Measurements from ENCODE around the gene PLA2G4C. TPM values are rescaled to one million over a fixed set of nuclear protein-coding genes. Genes with fewer than 3 reads are reported as not detected.
A peak's percentile ranks its signal among the peaks of the same experiment; 100 is the strongest.

PLA2G4C gene
- total RNA-seq, 4 donors from 2014 or later, result 4.6 to 21.0 (median 12.4) TPM

GRCh38 chr19:48103922-48104321 lies 6.7 kb downstream of the PLA2G4C start:
- Histone ChIP-seq H3K4me1 (peaks cover 0 to 11% (median 3%) of the 10 kb centered on the region in 4 donors), H3K4me3 (no peak overlapping the region), H3K36me3 (peaks cover 0 to 40% (median 0%) of the 10 kb centered on the region in 3 donors), H3K27ac (no peak overlapping the region), H3K9me3 (no peaks in the 10 kb centered on the region), H3K27me3 (no peaks in the 10 kb centered on the region)
- no peak for DNase-seq (ENCODE audit: low spot score in 2 of 2)
- TF ChIP-seq POLR2A (IDR thresholded peaks at IDR 0.05), result no peak
- TF ChIP-seq EP300 (IDR thresholded peaks at IDR 0.05), result no peak
- TF ChIP-seq, protein P1, sequence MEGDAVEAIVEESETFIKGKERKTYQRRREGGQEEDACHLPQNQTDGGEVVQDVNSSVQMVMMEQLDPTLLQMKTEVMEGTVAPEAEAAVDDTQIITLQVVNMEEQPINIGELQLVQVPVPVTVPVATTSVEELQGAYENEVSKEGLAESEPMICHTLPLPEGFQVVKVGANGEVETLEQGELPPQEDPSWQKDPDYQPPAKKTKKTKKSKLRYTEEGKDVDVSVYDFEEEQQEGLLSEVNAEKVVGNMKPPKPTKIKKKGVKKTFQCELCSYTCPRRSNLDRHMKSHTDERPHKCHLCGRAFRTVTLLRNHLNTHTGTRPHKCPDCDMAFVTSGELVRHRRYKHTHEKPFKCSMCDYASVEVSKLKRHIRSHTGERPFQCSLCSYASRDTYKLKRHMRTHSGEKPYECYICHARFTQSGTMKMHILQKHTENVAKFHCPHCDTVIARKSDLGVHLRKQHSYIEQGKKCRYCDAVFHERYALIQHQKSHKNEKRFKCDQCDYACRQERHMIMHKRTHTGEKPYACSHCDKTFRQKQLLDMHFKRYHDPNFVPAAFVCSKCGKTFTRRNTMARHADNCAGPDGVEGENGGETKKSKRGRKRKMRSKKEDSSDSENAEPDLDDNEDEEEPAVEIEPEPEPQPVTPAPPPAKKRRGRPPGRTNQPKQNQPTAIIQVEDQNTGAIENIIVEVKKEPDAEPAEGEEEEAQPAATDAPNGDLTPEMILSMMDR (IDR thresholded peaks at IDR 0.05), result no peak
- 97 to 99% methylated on average over 5 of the region's 5 CpGs for WGBS, 2 donors

- peaks cover 0 to 11% (median 3%) of the 10 kb centered on the region in 4 donors for H3K4me1 ChIP-seq
- no peak for DNase-seq (ENCODE audit: low spot score in 2 of 2)
- H3K4me3 ChIP-seq, result no peak overlapping the region
- H3K36me3 ChIP-seq, result peaks cover 0 to 43% (median 0%) of the 10 kb centered on the region in 3 donors
- no peak overlapping the region for H3K27ac ChIP-seq
- H3K9me3 ChIP-seq, result no peaks in the 10 kb centered on the region
- WGBS, 2 donors, result 60 to 64% methylated on average over 12 to 13 of the region's 13 CpGs
- TF ChIP-seq EP300 (IDR thresholded peaks at IDR 0.05) (no peak), POLR2A (IDR thresholded peaks at IDR 0.05) (no peak)
- TF ChIP-seq, protein P1 (IDR thresholded peaks at IDR 0.05), result peak in 4 of 5 experiments; percentile 22 to 42 (median 36)
- no peaks in the 10 kb centered on the region for H3K27me3 ChIP-seq
Measured at GRCh38 chr19:48102870-48103751, 7.5 kb downstream of the PLA2G4C start.

DNA sequence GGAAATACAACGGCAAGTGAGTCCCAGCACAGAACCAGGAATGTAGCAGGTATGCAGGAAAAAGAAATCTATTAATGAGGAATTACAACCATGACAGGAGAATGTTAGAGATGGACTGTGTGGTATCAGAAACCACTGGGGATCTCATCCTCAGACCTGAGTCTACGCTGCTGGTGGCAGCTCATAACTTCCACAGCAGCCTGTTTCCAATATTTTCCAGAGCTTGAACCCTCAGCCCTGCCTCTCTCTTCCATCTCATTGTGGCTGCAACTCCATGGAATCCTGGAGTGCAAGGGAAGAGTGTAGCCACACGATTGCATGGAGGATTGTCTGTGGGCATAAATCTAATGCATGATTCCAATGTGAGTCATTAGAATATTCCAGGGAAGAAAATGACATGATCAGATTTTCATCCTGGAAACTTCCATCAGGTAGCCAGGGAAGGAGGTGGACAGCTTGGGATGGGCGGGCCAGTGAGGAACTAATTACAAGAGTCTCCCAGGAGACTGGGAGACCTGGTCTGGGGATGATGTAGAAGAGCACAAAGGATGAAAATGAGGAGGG lies 14.9 kb downstream of the PLA2G4C start:
- WGBS, 2 donors, result 75 to 82% methylated on average over 4 of the region's 4 CpGs

GRCh38 chr19:48094855-48095203 lies 15.8 kb downstream of the PLA2G4C start:
- H3K36me3 ChIP-seq, result peaks cover 0 to 72% (median 0%) of the 10 kb centered on the region in 3 donors
- no peak for DNase-seq (ENCODE audit: low spot score in 2 of 2)

More for the DNA sequence above, 14.9 kb downstream of the PLA2G4C start:
- no peaks in the 10 kb centered on the region for H3K4me1 ChIP-seq
- H3K27me3 ChIP-seq, result no peaks in the 10 kb centered on the region
- no peak overlapping the region for H3K4me3 ChIP-seq
- DNase-seq (ENCODE audit: low spot score in 2 of 2), result no peak
- no peak overlapping the region for H3K27ac ChIP-seq
- H3K36me3 ChIP-seq, result peaks cover 0 to 78% (median 0%) of the 10 kb centered on the region in 3 donors
- TF ChIP-seq EP300 (IDR thresholded peaks at IDR 0.05) (no peak), POLR2A (IDR thresholded peaks at IDR 0.05) (no peak)
- TF ChIP-seq, protein P1 (IDR thresholded peaks at IDR 0.05), result no peak
- H3K9me3 ChIP-seq, result peaks cover 0 to 20% (median 0%) of the 10 kb centered on the region in 4 donors

More at GRCh38 chr19:48094855-48095203, 15.8 kb downstream of the PLA2G4C start:
- Histone ChIP-seq H3K27me3 (no peaks in the 10 kb centered on the region), H3K9me3 (peaks cover 0 to 20% (median 0%) of the 10 kb centered on the region in 4 donors), H3K4me3 (no peak overlapping the region), H3K4me1 (no peaks in the 10 kb centered on the region), H3K27ac (no peak overlapping the region)
- no peak for TF ChIP-seq POLR2A (IDR thresholded peaks at IDR 0.05)
- TF ChIP-seq, protein P1 (IDR thresholded peaks at IDR 0.05), result no peak
- TF ChIP-seq EP300 (IDR thresholded peaks at IDR 0.05), result no peak
- WGBS, 2 donors, result 82 to 89% methylated on average over 2 of the region's 2 CpGs
